Parietal lobe (tissue), 1 donor: ENCODE results near the gene MAPK12. TPM values are rescaled to one million over a fixed set of nuclear protein-coding genes. Genes with fewer than 3 reads are reported as not detected.

Experiments
- total RNA-seq: library from RNA; depleted of rRNA; stranded (reverse); fragments of >200 nt; gene quantifications from one replicate; pipeline ENCODE4 v1.2.3, GENCODE V29; 2014

The MAPK12 gene
- total RNA-seq, result 28.8 TPM

GRCh38 chr22:50261615-50262459, at the start of gene MAPK12:
Gene MAPK12, minus strand, starts transcription at chr22:50261683. Its CDS starts 174 bp downstream, at chr22:50261509.

GRCh38 chr22:50306753-50307749, 45.6 kb upstream of the MAPK12 start, which contains the start of gene PLXNB2:
Gene PLXNB2, minus strand, starts transcription at chr22:50307646. Its CDS starts 17,062 bp downstream, at chr22:50290584.

GRCh38 chr22:50269970-50270665, 8.6 kb upstream of the MAPK12 start, which contains the start of gene MAPK11:
Gene MAPK11, minus strand, starts transcription at chr22:50270380. Its CDS starts 88 bp downstream, at chr22:50270292.

GRCh38 chr22:50250555-50251476, 10.7 kb downstream of the MAPK12 start, which contains the start of gene HDAC10:
Gene HDAC10, minus strand, starts transcription at chr22:50251265. Its CDS starts 233 bp downstream, at chr22:50251032.

GRCh38 chr22:50244420-50245213, 16.9 kb downstream of the MAPK12 start, which contains the start of gene TUBGCP6:
Gene TUBGCP6, minus strand, starts transcription at chr22:50245023. Its CDS starts 564 bp downstream, at chr22:50244459.

Other genes starting within 250 kb of the MAPK12 start
- gene IL17REL, start 248.9 kb downstream of the MAPK12 start, total RNA-seq, result 0.31 TPM
- not detected for gene TTLL8, start 203.4 kb downstream of the MAPK12 start, total RNA-seq
- gene MLC1, start 176.3 kb downstream of the MAPK12 start, total RNA-seq, result 23.8 TPM
- 1.9 TPM for gene MOV10L1, start 171.7 kb downstream of the MAPK12 start, total RNA-seq
- 4.7 TPM for gene PANX2, start 91.0 kb downstream of the MAPK12 start, total RNA-seq
- gene TRABD, start 75.8 kb downstream of the MAPK12 start, total RNA-seq, result 5.9 TPM
- 13.8 TPM for gene SELENOO, start 60.7 kb downstream of the MAPK12 start, total RNA-seq
- 83.9 TPM for gene TUBGCP6, start 16.7 kb downstream of the MAPK12 start, total RNA-seq
- gene HDAC10, start 10.4 kb downstream of the MAPK12 start, total RNA-seq, result 51.6 TPM
- gene MAPK11, start 8.7 kb upstream of the MAPK12 start, total RNA-seq, result 41.6 TPM
- gene PLXNB2, start 46.0 kb upstream of the MAPK12 start, total RNA-seq, result 87.6 TPM
- 26.0 TPM for gene DENND6B, start 65.3 kb upstream of the MAPK12 start, total RNA-seq
- gene PPP6R2, start 81.6 kb upstream of the MAPK12 start, total RNA-seq, result 98.9 TPM
- 131 TPM for gene SBF1, start 213.4 kb upstream of the MAPK12 start, total RNA-seq
- gene ADM2, start 219.9 kb upstream of the MAPK12 start, total RNA-seq, result under 0.01 TPM
- gene MIOX, start 225.2 kb upstream of the MAPK12 start, total RNA-seq, result not detected
- gene LMF2, start 246.0 kb upstream of the MAPK12 start, total RNA-seq, result 22.2 TPM
- 59.2 TPM for gene NCAPH2, start 246.5 kb upstream of the MAPK12 start, total RNA-seq